Activated CD4-positive, alpha-beta T cell treated with anti-CD3 and anti-CD28 coated beads for 36 hours (primary cell): ENCODE results near the gene PRKAG1. TPM values are rescaled to one million over a fixed set of nuclear protein-coding genes. Genes with fewer than 3 reads are reported as not detected.

Experiments used
- ATAC-seq: fragments of 200-7000 bp; cut with Tn5 transposase; one replicate; pipeline ENCODE4 v1.10.0; 2021; ENCODE audit warnings: mild to moderate bottlenecking, moderate library complexity
- CTCF ChIA-PET: fragments of 350-600 bp; sonication (Branson Sonifier 250); formaldehyde crosslinking; loops from one replicate; lab custom pipeline; 2021; ENCODE audit warnings: antibody characterized with exemption; lab: Charles Lee
- POLR2A ChIA-PET: fragments of 350-600 bp; sonication (Branson Sonifier 250); formaldehyde crosslinking; loops from one replicate; lab custom pipeline; 2021; ENCODE audit warnings: antibody characterized with exemption, inconsistent platforms; lab: Charles Lee
- DNase-seq: peaks from one replicate; pipeline ENCODE4 v3.0.0-alpha.2; 2020
- H3K27ac Mint-ChIP-seq: one replicate; pipeline ENCODE4 v1.8.0; 2021; ENCODE audit warnings: mixed read lengths
- H3K27me3 Mint-ChIP-seq: one replicate; pipeline ENCODE4 v1.8.0; 2021; ENCODE audit warnings: mixed read lengths
- H3K36me3 Mint-ChIP-seq: one replicate; pipeline ENCODE4 v1.8.0; 2021; ENCODE audit warnings: low read depth, mixed read lengths
- H3K4me1 Mint-ChIP-seq: one replicate; pipeline ENCODE4 v1.8.0; 2021; ENCODE audit warnings: mixed read lengths
- H3K4me3 Mint-ChIP-seq: one replicate; pipeline ENCODE4 v1.8.0; 2021; ENCODE audit warnings: mild to moderate bottlenecking, moderate library complexity, mixed read lengths
- H3K9me3 Mint-ChIP-seq: one replicate; pipeline ENCODE4 v1.8.0; 2021; ENCODE audit warnings: low read depth, mixed read lengths
- intact Hi-C, 2 experiments: fragments of 100-400 bp; cut with DNase I in 1 of 2; cut with micrococcal nuclease in 1 of 2; formaldehyde crosslinking; loops; one replicate each; pipeline versions ENCODE4 v1.14.2 to v1.15.1; 2022 to 2024; cut with DNase I, micrococcal nuclease
- total RNA-seq, 2 experiments: library from RNA; stranded (reverse); gene quantifications; one replicate each; pipeline ENCODE4 v1.2.3, GENCODE V29; 2021

PRKAG1 gene
- total RNA-seq, 2 experiments from 2014 or later = 54.5 to 62.6 TPM

- Mint-ChIP-seq H3K9me3 (no peaks in the 10 kb centered on the region), H3K27ac (no peak overlapping the region), H3K4me1 (no peaks in the 10 kb centered on the region), H3K4me3 (no peak overlapping the region), H3K36me3 (peaks cover 34% of the 10 kb centered on the region), H3K27me3 (no peaks in the 10 kb centered on the region)
- CTCF ChIA-PET = interaction anchor here (1.0 to 3.7 kb wide), 3 partner anchors 12 to 56 kb away, joined by 3 to 27 read pairs (median 4); no protein-coding TSS in a partner anchor
- ATAC-seq = no peak
- POLR2A ChIA-PET = no interaction called here
- intact Hi-C loops = no loop called here
- DNase-seq = no peak
Observed at GRCh38 chr12:49032276-49032675, 13.7 kb upstream of the PRKAG1 start.

GRCh38 chr12:49031573-49032161 lies 13.1 kb upstream of the PRKAG1 start:
- intact Hi-C loops = no loop called here
- CTCF ChIA-PET = no interaction called here
- Mint-ChIP-seq H3K9me3 (no peaks in the 10 kb centered on the region), H3K4me3 (no peak overlapping the region), H3K4me1 (no peaks in the 10 kb centered on the region), H3K27me3 (no peaks in the 10 kb centered on the region), H3K36me3 (peaks cover 36% of the 10 kb centered on the region), H3K27ac (no peak overlapping the region)
- DNase-seq = no peak
- POLR2A ChIA-PET = interaction anchor here (0.6 kb wide), 1 partner anchor 182 kb away, joined by 3 read pairs; no protein-coding TSS in a partner anchor
- ATAC-seq = no peak

- Mint-ChIP-seq H3K27me3 (no peaks in the 10 kb centered on the region), H3K4me1 (no peaks in the 10 kb centered on the region), H3K4me3 (no peak overlapping the region), H3K9me3 (no peaks in the 10 kb centered on the region), H3K36me3 (peaks cover 37% of the 10 kb centered on the region), H3K27ac (no peak overlapping the region)
- POLR2A ChIA-PET = interaction anchor here (0.6 kb wide), 1 partner anchor 181 kb away, joined by 3 read pairs; no protein-coding TSS in a partner anchor
- CTCF ChIA-PET = interaction anchor here (0.7 to 2.1 kb wide), 6 partner anchors 8 to 57 kb away, joined by 3 to 15 read pairs (median 4); partner anchors contain the start of gene PRKAG1
- intact Hi-C loops = no loop called here
- DNase-seq (no peak), ATAC-seq (no peak)
Observed at GRCh38 chr12:49030714-49031572, 12.4 kb upstream of the PRKAG1 start.

DNA sequence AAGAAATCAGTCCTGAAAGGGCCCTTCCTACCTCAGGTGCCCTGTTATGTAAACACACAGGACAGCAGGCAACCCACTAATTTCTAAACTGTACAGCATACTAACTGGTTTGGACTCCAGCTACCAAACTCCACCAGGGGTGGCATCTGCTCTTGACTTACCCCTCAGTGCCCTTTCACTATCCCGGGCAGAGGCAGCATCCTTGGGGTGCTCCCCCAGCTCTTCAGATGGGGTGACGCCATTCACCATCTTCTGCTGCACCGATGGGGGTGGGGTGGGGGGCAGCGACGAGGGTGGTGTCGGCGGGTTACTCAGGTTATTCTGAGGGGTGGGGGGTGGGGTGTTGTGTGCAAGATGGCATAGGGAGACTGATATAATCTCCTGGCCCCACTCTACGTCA lies 11.5 kb upstream of the PRKAG1 start:
- Mint-ChIP-seq H3K36me3 (peaks cover 40% of the 10 kb centered on the region), H3K4me1 (no peaks in the 10 kb centered on the region), H3K27ac (peak overlapping the region; percentile 10), H3K4me3 (no peak overlapping the region), H3K9me3 (no peaks in the 10 kb centered on the region), H3K27me3 (no peaks in the 10 kb centered on the region)
- ATAC-seq = no peak
- intact Hi-C loops = no loop called here
- ChIA-PET CTCF (interaction anchor here (0.6 to 2.1 kb wide), 7 partner anchors 9 to 68 kb away, joined by 3 to 15 read pairs (median 4); no protein-coding TSS in a partner anchor), POLR2A (interaction anchor here (1.0 kb wide), 1 partner anchor 42 kb away, joined by 3 read pairs; no protein-coding TSS in a partner anchor)
- no peak for DNase-seq

GRCh38 chr12:49028666-49029275 lies 10.2 kb upstream of the PRKAG1 start:
- ChIA-PET POLR2A (no interaction called here), CTCF (interaction anchor here (0.6 to 2.1 kb wide), 5 partner anchors 11 to 41 kb away, joined by 3 to 15 read pairs (median 8); no protein-coding TSS in a partner anchor)
- H3K9me3 Mint-ChIP-seq = no peaks in the 10 kb centered on the region
- H3K36me3 Mint-ChIP-seq = peaks cover 43% of the 10 kb centered on the region
- intact Hi-C loops = no loop called here
- no peak overlapping the region for H3K4me3 Mint-ChIP-seq
- H3K4me1 Mint-ChIP-seq = no peaks in the 10 kb centered on the region
- ATAC-seq (no peak), DNase-seq (no peak)
- H3K27ac Mint-ChIP-seq = no peak overlapping the region
- no peaks in the 10 kb centered on the region for H3K27me3 Mint-ChIP-seq

DNA sequence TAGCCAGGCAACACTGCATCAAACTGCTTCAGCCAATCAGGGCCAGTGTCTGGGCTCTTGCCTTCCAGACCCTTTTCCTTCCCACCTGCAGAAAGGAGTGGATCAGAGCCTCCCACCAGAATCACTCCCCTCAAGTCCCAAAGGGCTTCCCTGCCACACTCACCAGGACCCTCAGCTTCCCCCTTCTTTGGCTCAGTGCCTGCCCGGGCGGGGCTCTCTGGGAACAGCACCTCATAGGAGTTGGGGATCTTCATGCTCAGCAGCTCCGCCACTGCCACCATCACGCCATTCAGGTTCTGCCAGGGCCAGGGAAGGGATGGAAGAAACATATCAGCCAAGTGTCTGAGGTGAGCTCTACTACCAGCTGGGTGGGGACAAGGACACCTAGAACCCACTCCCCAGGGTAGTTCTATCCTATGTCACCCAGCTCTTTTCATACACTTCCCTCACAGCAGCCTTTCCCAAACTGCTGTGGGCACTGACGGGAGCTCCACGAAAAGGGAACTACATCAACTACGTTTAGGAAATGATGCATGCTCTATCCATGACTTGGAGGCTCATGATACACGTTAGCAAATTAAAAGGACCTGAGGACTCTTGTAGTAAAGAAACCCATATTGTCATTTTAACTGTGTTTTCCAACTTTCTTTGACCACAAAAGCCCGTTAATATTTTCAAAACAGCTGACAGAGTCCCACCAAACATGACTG lies 9.4 kb upstream of the PRKAG1 start:
- POLR2A ChIA-PET = no interaction called here

DNA sequence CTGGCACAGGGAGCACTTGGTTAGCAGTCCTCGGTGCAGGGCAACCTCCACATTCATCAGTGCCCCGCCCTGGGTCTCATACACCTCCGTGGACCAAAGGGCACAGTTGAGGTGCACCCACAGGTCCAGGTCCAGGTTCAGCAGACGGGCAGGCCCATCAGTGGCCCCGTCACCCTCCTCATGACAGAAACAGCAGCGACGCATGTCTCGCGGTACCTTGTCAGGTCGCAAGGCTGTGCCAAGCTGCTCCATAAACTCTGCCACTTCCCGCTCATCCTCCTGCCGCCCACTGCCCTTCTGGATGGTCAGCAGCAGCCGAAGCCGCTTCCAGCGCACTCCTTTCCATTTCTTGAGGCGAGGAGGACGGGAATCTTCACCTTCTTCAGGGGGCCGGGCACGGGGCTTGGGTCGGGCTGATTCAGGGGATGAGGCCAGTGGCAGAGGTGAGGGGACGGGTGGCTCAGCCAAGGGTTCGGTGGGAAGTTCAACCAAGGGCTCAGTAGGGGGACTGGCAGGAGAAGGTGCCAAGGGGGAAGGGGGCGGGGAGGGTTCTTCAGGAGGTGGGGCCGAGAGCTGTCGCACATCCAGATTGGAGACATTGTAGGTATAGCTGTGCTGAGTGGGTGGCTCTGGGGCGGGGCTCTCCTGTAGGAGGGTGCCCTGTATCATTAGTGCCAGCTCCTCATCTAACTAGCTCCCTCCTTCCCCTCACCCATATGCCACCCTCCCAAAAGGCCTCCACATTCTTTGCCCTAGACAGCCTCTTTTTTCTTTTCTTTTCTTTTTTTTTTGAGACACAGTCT lies 8.3 kb upstream of the PRKAG1 start:
- intact Hi-C loops = no loop called here
- no peaks in the 10 kb centered on the region for H3K4me1 Mint-ChIP-seq
- no peaks in the 10 kb centered on the region for H3K27me3 Mint-ChIP-seq
- no peak overlapping the region for H3K4me3 Mint-ChIP-seq
- ChIA-PET POLR2A (no interaction called here), CTCF (interaction anchor here (1.5 kb wide), 1 partner anchor 39 kb away, joined by 8 read pairs; no protein-coding TSS in a partner anchor)
- DNase-seq (no peak), ATAC-seq (no peak)
- no peak overlapping the region for H3K27ac Mint-ChIP-seq
- no peaks in the 10 kb centered on the region for H3K9me3 Mint-ChIP-seq
- H3K36me3 Mint-ChIP-seq = peaks cover 48% of the 10 kb centered on the region

More for the DNA sequence above, 9.4 kb upstream of the PRKAG1 start:
- H3K27me3 Mint-ChIP-seq = no peaks in the 10 kb centered on the region
- H3K9me3 Mint-ChIP-seq = no peaks in the 10 kb centered on the region
- DNase-seq (no peak), ATAC-seq (no peak)
- CTCF ChIA-PET = interaction anchor here (0.6 to 1.5 kb wide), 3 partner anchors 10 to 72 kb away, joined by 3 to 8 read pairs (median 5); no protein-coding TSS in a partner anchor
- H3K4me1 Mint-ChIP-seq = no peaks in the 10 kb centered on the region
- intact Hi-C loops = no loop called here
- H3K36me3 Mint-ChIP-seq = peaks cover 45% of the 10 kb centered on the region
- no peak overlapping the region for H3K27ac Mint-ChIP-seq
- H3K4me3 Mint-ChIP-seq = no peak overlapping the region

DNA sequence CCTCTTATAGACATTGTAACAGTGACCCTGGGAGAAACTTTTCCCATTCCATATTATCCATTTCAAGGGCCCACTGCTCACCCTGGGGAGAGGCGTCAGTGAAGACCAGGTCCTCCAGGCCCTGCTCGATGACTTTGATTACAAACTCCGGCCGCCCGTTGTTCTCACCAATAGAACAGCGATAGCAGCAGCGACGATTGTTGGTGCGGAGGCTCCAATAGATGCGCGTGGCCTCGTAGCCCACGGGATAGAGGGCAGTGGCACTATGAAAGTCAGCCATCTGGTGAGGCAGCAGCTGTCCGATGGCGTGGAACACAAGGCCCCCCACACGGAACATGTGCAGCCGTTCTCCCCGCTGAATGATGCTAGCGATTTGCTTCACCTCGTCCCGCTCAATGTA lies 7.5 kb upstream of the PRKAG1 start:
- no peak for ATAC-seq
- DNase-seq = no peak
- ChIA-PET POLR2A (no interaction called here), CTCF (interaction anchor here (0.5 to 1.4 kb wide), 6 partner anchors 13 to 82 kb away, joined by 3 read pairs; no protein-coding TSS in a partner anchor)
- intact Hi-C loops = no loop called here
- H3K36me3 Mint-ChIP-seq = peaks cover 50% of the 10 kb centered on the region
- no peaks in the 10 kb centered on the region for H3K27me3 Mint-ChIP-seq
- H3K9me3 Mint-ChIP-seq = no peaks in the 10 kb centered on the region
- no peaks in the 10 kb centered on the region for H3K4me1 Mint-ChIP-seq
- no peak overlapping the region for H3K4me3 Mint-ChIP-seq
- H3K27ac Mint-ChIP-seq = peak overlapping the region; percentile 34

DNA sequence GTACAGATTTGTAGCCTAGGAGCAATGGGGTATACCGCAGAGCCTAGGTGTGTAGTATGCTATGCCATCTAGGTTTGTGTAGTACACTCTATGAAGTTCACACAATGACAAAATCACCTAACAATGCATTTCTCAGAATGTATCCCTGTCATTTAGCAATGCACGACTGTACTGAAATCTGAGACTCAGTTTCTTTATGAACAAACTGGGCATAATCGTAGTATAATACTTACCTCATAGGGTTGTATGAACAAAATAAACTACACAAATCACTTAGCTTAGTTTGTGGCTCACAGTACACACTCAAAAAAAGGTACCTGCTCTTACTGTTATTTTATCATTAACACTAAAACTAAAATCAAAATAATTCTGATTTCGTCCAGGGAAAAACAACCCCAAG lies 6.9 kb upstream of the PRKAG1 start:
- POLR2A ChIA-PET = no interaction called here
- H3K27ac Mint-ChIP-seq = peak overlapping the region; percentile 34

GRCh38 chr12:49024543-49024942 lies 6.0 kb upstream of the PRKAG1 start:
- ATAC-seq = no peak
- H3K4me3 Mint-ChIP-seq = no peak overlapping the region
- intact Hi-C loops = no loop called here
- H3K27me3 Mint-ChIP-seq = no peaks in the 10 kb centered on the region
- no peak overlapping the region for H3K27ac Mint-ChIP-seq
- CTCF ChIA-PET = interaction anchor here (0.5 to 1.5 kb wide), 4 partner anchors 13 to 1794 kb away, joined by 3 read pairs; no protein-coding TSS in a partner anchor
- H3K36me3 Mint-ChIP-seq = peaks cover 53% of the 10 kb centered on the region
- peaks cover 4% of the 10 kb centered on the region for H3K4me1 Mint-ChIP-seq
- POLR2A ChIA-PET = interaction anchor here (0.7 kb wide), 1 partner anchor 1139 kb away, joined by 3 read pairs; no protein-coding TSS in a partner anchor
- DNase-seq = no peak
- no peaks in the 10 kb centered on the region for H3K9me3 Mint-ChIP-seq

More for the DNA sequence above, 6.9 kb upstream of the PRKAG1 start:
- H3K27me3 Mint-ChIP-seq = no peaks in the 10 kb centered on the region
- H3K4me3 Mint-ChIP-seq = no peak overlapping the region
- DNase-seq (no peak), ATAC-seq (peak; percentile 51)
- no peaks in the 10 kb centered on the region for H3K9me3 Mint-ChIP-seq
- peaks cover 55% of the 10 kb centered on the region for H3K36me3 Mint-ChIP-seq
- CTCF ChIA-PET = interaction anchor here (0.5 to 1.5 kb wide), 7 partner anchors 14 to 172 kb away, joined by 3 to 4 read pairs (median 3); no protein-coding TSS in a partner anchor
- H3K4me1 Mint-ChIP-seq = no peaks in the 10 kb centered on the region
- intact Hi-C loops = no loop called here
